HUES48 (cell line): ENCODE data around the gene PDZD2.

Experiments used
- H3K27ac ChIP-seq: one replicate; pipeline ENCODE4 v1.7.0; 2013; ENCODE audit warnings: low read depth, low read length, inconsistent platforms
- H3K27me3 ChIP-seq: 2 replicates; pipeline ENCODE4 v1.6.1; 2013; ENCODE audit warnings: mild to moderate bottlenecking, low read length; ENCODE audit not compliant: control insufficient read depth, insufficient read depth
- H3K36me3 ChIP-seq: 2 replicates; pipeline ENCODE4 v1.6.1; 2013; ENCODE audit warnings: low read length; ENCODE audit not compliant: control insufficient read depth, insufficient read depth
- H3K4me1 ChIP-seq: 2 replicates; pipeline ENCODE4 v1.6.1; 2013; ENCODE audit warnings: mild to moderate bottlenecking, low read length; ENCODE audit not compliant: control insufficient read depth, insufficient read depth
- H3K4me3 ChIP-seq: 2 replicates; pipeline ENCODE4 v1.5.1; 2013; ENCODE audit warnings: mild to moderate bottlenecking, low read depth, low read length
- H3K9ac ChIP-seq: 2 replicates; pipeline ENCODE4 v1.6.1; 2013; ENCODE audit warnings: mild to moderate bottlenecking, low read depth, low read length, moderate library complexity
- H3K9me3 ChIP-seq: 2 replicates; pipeline ENCODE4 v1.6.1; 2013; ENCODE audit warnings: low read length; ENCODE audit not compliant: control insufficient read depth, insufficient read depth

Gene PDZD2

DNA sequence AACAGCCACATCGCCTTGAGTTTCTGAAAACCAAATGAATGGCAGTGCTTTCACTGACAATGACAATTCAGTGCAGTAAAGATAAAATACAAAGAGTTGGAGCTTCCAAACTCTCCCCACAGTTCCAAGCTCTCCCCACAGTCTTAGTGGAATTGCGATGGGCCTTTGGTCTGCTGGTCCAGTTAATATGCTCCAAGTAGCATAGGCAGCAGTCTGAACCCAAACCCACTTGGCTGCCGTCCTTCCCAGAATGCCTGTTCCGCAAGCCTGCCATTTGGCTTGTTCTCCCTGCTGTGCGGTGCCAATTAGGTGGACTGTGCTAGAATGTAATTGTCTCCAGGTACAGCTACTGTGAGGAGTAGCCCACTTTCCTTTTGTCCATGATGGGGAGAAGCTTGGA lies 285.1 kb downstream of the PDZD2 start:
- Histone ChIP-seq H3K27me3 (no peaks in the 10 kb centered on the region), H3K4me3 (no peak overlapping the region), H3K27ac (no peak overlapping the region), H3K4me1 (peaks cover 9% of the 10 kb centered on the region), H3K9ac (no peak overlapping the region), H3K9me3 (no peaks in the 10 kb centered on the region), H3K36me3 (no peaks in the 10 kb centered on the region)

DNA sequence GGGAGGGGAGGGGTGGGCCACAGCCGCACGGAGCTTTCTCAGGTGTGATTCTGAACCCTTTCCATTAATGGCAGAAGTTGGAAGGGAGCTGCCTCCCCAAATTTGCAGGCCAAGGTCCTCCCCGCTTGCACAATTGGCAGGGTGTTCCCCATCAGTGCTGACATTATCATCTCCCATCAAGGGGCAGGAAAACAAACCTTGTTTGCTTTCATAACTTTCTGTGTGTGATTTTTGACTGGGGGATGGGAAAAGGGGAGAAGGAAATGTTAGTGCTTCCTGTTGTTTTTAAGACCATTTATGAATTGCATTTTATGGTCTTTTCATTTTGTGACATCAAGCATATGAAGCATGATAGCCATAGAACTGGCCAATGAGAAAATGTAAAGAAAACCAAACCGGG lies 292.9 kb downstream of the PDZD2 start:
- Histone ChIP-seq H3K9ac (no peak overlapping the region), H3K27me3 (no peaks in the 10 kb centered on the region), H3K36me3 (no peaks in the 10 kb centered on the region), H3K4me3 (no peak overlapping the region), H3K4me1 (peaks cover 9% of the 10 kb centered on the region), H3K27ac (no peak overlapping the region), H3K9me3 (no peaks in the 10 kb centered on the region)

DNA sequence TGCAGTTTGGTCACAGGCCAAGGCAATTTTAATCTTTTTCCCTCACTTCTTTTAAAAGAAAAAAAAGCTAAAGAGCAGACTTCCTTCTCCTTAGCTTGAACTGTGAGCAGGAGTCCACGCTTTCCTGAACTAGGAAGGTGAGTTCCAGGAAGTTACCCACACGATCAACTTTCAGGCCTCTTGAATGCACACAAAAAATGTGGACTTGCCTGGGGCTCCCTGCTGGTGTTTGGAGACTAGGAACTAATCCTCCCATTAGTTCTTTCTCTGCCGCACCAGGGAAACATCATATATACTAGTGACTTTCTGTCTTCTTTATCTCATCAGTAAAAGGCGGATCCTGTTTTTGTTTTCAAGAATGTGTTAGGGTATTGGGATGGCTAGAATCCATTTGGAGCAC lies 295.2 kb downstream of the PDZD2 start:
- Histone ChIP-seq H3K27me3 (no peaks in the 10 kb centered on the region), H3K4me3 (no peak overlapping the region), H3K9ac (no peak overlapping the region), H3K36me3 (no peaks in the 10 kb centered on the region), H3K9me3 (no peaks in the 10 kb centered on the region), H3K27ac (no peak overlapping the region), H3K4me1 (peaks cover 9% of the 10 kb centered on the region)

DNA sequence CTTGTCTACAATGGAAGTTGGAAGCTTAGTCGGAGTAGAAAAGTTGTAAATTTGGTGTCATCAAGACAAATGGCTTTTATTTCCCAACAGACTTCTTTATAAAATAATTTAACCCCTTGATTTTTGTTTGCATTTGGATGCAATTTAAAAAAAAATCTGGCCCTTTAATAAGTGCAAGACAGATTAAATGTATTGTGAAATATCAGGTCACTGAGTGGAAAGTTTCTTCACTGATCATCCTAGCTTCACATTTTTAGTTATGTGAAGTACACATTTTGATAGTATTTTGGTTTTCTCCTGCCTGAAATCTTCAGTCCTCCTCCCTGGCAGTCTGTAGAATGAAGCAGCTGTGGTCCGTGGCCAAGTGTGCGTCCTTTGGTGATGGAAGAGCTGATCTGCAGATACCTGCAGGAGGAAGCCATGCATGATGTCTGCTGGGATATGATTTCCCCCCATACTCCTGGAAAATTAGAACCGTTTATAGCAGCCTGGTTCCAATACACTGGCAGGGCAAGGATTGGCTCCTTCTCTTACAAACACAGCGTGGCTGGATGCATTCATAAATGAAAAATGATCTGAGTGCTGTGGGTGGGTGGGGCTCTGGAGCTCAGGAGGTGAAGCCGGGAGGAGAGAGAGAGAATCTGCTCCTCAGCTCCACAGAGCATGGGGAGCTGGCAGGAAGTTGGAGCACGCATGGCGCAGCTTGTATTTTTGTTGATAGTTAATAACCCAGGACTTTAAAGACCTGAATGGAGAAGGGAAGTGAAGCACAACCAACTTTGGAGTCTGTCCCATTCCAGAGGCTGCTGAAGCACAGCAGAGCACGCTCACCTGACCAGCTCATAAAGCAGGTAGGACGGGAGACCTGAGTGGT lies 296.8 kb downstream of the PDZD2 start:
- no peak overlapping the region for H3K27ac ChIP-seq
- H3K4me1 ChIP-seq: peaks cover 9% of the 10 kb centered on the region
- no peaks in the 10 kb centered on the region for H3K27me3 ChIP-seq
- H3K9me3 ChIP-seq: no peaks in the 10 kb centered on the region
- no peak overlapping the region for H3K4me3 ChIP-seq
- H3K9ac ChIP-seq: no peak overlapping the region
- no peaks in the 10 kb centered on the region for H3K36me3 ChIP-seq

DNA sequence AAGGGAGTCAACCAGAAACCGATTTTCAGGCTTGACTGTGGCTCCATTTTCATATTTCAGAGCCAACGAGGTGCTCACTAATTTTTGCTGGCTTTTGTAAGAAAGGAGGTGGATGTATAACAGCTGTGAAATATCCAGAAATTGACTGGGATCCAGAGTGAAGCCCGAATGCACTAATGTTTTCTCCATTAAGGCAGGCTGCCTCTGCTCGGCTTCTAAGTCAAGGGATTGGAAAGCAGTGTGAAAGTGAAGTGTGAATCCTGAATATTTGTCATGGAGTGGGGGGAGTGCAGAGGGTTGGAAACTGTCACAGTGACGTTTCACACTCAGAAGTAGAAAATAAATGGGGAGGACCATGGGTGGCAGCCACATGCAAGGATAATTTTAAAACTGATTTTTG lies 297.8 kb downstream of the PDZD2 start:
- Histone ChIP-seq H3K4me3 (no peak overlapping the region), H3K27ac (no peak overlapping the region), H3K27me3 (no peaks in the 10 kb centered on the region), H3K9me3 (no peaks in the 10 kb centered on the region), H3K4me1 (peaks cover 9% of the 10 kb centered on the region), H3K9ac (no peak overlapping the region), H3K36me3 (no peaks in the 10 kb centered on the region)

DNA sequence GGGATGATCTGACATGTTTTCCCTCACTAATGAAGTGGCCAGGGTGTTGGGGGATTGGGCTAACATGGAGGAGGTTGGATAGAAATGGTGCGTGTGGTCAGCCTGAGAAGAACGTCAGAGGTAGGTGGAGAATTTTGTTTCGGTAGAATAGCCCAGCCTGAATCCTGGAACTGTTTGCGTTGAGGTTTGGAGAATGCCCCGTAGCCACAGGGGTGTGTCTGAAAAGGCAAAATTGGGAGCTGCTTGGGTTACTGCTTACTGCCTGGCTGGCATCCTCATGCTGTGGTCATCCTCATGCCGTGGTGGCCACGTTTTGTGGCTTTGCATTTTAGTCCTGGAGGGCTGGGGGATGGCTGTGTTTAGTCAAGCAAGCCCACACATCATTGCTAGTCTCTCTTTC lies 298.3 kb downstream of the PDZD2 start:
- H3K9me3 ChIP-seq: no peaks in the 10 kb centered on the region
- no peaks in the 10 kb centered on the region for H3K27me3 ChIP-seq
- peaks cover 9% of the 10 kb centered on the region for H3K4me1 ChIP-seq
- H3K36me3 ChIP-seq: no peaks in the 10 kb centered on the region
- H3K9ac ChIP-seq: no peak overlapping the region
- H3K4me3 ChIP-seq: no peak overlapping the region
- no peak overlapping the region for H3K27ac ChIP-seq

DNA sequence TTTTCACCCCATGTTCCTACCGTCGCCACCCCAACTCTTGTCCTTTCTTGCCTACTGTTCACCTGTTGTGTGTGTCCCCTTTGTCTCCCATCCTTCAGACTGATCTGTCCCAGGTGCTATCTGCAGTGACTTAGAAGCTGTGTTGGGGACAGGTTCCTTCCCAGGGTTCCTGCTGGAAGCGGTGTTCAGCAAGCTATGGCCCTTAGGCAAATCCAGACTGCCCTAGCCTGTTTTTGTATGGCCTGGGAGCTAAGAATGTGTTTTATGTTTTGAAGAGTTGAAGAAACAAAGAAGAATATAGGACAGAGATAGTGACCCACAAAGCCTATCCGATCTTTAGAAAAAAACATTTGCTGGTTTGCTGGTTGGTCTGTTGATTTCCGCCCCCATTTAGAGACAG lies 298.8 kb downstream of the PDZD2 start:
- Histone ChIP-seq H3K36me3 (no peaks in the 10 kb centered on the region), H3K9ac (no peak overlapping the region), H3K9me3 (no peaks in the 10 kb centered on the region), H3K27me3 (no peaks in the 10 kb centered on the region), H3K4me1 (peaks cover 9% of the 10 kb centered on the region), H3K4me3 (no peak overlapping the region), H3K27ac (no peak overlapping the region)

DNA sequence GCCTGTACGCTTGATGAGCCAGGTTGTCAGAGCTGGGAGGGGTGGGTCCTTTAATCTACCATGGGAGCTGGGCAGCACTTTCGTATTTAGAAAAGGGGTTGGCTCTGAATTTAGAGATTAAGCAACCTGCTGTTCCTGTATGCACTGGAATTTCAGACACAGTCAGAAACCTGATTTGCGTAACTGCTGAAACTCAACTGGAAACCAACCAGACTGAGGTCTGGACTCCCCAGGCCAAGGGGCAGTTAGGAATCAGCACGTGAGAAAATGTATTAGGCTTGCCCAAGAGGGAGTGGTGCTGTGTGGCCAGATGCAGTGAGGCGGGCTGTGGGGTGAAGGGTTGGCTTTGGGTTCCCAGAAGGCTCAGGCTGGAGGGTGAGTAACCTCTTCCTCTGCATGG lies 300.2 kb downstream of the PDZD2 start:
- no peak overlapping the region for H3K27ac ChIP-seq
- no peak overlapping the region for H3K4me3 ChIP-seq
- H3K27me3 ChIP-seq: no peaks in the 10 kb centered on the region
- peaks cover 4% of the 10 kb centered on the region; the same call in 1 of the 2 replicates for H3K4me1 ChIP-seq
- no peaks in the 10 kb centered on the region for H3K9me3 ChIP-seq
- H3K9ac ChIP-seq: no peak overlapping the region
- no peaks in the 10 kb centered on the region for H3K36me3 ChIP-seq

DNA sequence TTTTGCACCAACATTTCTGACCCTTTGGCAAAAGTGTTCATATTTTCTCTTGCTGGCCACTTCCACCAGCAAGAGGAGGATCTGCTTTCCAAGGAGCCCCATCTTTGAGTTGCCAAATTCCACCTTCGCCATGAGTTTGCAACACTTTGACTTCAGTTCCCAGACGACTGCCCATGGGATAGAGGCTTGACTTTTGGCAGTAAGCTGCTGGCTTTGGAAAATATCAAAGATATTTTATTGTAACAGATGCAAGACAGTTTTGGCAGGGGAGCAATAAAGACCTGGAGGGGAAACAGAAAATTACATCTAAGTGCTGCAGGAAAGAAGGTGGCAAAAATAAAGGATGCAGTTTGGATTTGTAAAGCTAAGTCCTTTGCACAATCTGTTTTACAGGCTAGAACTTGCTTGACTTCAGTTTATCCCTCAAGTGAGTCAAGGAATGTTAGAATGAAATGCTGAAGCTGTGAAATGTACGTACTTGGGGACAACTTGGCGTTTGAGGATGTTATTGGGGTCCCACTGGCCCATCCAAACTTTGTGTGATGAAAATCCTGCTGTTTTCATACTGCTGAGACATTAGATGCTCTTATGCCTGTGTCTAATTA lies 302.3 kb downstream of the PDZD2 start:
- H3K9me3 ChIP-seq: no peaks in the 10 kb centered on the region
- no peaks in the 10 kb centered on the region for H3K36me3 ChIP-seq
- H3K9ac ChIP-seq: no peak overlapping the region
- H3K4me3 ChIP-seq: no peak overlapping the region
- H3K4me1 ChIP-seq: no peaks in the 10 kb centered on the region
- H3K27ac ChIP-seq: no peak overlapping the region
- H3K27me3 ChIP-seq: no peaks in the 10 kb centered on the region

DNA sequence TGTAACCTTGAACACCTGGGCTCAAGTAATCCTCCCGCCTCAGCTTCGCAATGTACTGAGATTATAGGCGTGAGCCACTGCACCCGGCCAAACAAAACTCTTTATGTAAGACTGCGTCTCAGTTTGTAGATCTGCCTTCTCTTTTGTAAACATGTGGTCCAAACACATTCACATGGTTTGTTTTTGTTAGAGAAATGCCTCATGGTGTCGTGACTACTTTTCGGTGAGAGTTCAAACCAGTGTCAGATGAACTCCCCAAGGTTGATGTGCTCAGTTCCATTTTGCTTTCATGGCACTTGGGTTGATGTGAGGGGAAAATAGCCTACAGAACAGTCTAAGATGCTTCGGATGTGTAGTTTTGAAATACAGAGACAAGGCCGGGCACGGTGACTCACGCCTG lies 303.6 kb downstream of the PDZD2 start:
- no peaks in the 10 kb centered on the region for H3K4me1 ChIP-seq

DNA sequence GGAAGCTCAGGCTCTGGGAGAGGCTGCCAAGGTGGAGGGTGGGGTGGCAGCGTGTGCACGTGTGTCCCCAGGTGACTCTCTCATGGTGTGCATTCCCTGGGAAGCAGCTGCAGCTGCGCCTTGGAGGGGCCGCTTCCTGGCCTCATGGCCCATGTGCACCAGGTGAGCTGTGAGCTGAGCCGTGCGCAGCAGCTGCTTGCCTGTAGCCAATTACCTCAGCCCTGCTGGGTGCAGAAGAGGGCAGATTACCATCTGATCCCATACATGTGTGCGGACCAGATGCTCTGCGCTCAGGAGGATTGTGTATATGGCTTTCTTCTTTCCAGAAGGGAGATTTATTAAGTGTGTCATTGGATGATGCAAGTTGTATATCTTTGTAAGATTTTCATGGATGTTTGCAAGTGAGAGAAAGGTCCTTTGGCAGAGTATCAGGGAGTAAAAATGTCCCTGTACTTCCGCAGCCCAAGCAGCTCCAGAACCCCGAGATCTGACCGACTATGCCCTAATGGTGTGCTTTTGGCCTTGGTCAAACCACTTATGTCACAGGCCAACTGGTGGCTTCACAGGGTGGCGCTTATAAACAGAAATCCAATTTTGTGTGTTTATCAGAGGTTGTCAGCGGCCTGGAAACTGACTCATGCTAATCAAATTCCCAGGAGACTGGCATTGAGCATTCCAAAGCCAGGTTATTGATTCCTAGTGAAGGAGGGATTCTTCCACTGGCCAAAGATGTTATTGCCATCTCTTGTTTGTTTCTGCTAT lies 305.9 kb downstream of the PDZD2 start:
- Histone ChIP-seq H3K27me3 (no peaks in the 10 kb centered on the region), H3K4me1 (no peaks in the 10 kb centered on the region), H3K9ac (no peak overlapping the region), H3K4me3 (no peak overlapping the region), H3K27ac (no peak overlapping the region), H3K36me3 (no peaks in the 10 kb centered on the region), H3K9me3 (no peaks in the 10 kb centered on the region)

More for the DNA sequence above, 303.6 kb downstream of the PDZD2 start:
- Histone ChIP-seq H3K4me3 (no peak overlapping the region), H3K36me3 (no peaks in the 10 kb centered on the region), H3K9ac (no peak overlapping the region), H3K9me3 (no peaks in the 10 kb centered on the region), H3K27me3 (no peaks in the 10 kb centered on the region), H3K27ac (no peak overlapping the region)
